Left forelimb (tissue), 1 donor: ENCODE data around the gene CYFIP2.

Source experiments
- DNase-seq: peaks from one replicate; pipeline ENCODE4 v3.0.0-alpha.2; 2018; ENCODE audit warnings: low spot score

Gene CYFIP2

GRCh38 chr5:157258450-157258849 lies 7.5 kb upstream of the CYFIP2 start:
- no peak for DNase-seq

DNA sequence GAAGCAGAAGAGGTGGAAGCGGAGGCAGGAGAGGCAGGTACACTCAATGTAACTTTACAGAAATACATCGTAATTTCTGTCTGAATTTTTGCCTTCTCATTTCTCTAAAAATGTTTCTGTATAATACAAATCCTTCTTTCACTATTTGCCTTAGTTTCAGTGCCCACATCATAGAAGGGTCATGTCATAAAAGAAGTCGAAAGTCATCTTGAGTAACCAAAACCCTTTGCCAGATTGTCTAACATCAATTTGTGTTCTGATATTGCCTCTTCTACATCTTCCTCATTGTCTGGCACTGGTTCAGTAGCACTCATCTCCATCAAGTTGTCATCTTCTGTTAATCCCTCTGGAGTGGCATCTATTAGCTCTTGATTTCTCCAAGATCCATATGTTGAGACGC lies 6.2 kb upstream of the CYFIP2 start:
- no peak for DNase-seq

DNA sequence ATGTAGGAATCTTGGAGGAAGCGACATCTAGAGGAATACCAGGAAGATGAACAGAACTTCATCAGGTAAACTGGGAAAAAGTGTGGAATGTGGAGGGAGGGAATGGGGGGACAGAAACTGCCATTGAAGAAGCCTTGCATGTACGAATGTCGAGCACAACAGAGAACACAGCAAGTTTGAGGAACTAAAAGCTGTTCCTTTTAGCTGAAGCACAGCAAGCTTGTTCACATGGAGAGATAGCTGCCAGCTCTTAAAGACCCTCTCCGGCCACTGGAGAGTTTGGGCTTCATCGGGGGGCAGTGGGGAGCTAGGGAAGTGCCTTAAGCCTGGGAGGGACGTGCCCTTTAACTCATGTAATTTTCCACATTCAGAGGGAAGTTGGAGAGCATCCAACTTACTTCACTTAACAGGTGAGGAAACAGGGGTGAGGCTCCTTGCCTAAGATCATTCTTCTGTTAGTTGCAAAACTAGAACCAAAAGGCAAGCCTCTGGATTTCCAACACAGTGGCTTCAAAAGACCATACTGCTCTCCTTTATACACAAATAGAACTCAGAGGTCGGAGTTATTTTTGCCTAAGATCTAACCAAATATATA lies 2.3 kb upstream of the CYFIP2 start:
- DNase-seq, result no peak

DNA sequence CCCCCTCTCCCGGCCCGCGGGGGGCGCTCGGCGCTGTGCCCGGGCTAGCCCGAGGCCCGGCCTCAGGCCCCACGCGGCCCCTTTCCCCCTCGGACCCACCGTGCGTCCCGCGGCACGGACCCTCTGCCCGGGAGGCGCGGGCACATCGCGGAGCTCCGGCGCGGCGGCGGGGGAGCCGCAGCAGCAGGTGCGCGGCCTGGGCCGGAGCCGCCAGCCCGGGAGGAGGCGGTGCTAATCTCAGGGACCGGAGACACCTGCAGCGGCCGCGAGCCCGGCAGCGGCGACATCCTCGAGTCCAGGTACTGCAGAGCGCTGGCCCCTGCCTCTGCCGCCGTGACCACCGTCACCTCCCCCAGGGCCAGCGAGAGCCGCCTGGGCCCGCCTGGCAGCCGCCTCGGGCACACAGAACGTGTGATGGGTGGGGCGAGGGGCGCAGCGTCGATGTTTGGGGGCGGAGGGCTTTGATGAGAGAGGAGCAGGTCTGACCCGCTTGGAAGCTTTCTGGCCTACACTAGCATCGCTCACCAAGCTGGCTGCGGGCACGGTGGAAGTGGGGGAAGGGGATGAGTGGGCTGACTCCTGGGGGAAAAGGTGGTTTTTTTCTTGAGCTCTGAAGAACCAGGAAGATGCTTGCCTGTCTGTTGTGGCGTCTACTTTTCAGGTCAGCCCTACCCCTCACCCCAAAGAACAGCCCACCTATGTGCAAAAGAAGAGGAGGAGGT lies 524 bp downstream of the CYFIP2 start:
- no peak for DNase-seq

DNA sequence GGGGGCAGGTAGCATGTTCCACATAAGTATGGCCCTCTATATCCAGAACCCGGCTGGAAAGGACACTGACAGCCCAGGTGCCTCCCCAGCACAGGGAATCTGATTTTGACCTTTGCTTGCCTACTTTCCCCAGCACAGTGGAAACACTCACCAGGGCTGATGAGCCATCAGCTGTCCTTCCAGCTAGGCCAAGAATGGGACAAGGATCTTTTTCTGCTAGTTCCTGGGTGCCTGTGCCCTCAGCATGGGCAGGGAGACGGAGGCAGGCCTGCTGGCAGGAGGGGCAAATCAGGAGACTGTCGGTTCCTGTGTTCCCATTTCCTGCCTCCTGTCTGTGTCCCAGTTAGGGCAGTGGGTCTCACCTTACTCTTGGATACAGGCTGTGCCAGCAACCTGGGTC lies 1.1 kb downstream of the CYFIP2 start:
- DNase-seq, result no peak

GRCh38 chr5:157267761-157268480 lies 2.0 kb downstream of the CYFIP2 start:
- DNase-seq, result no peak

DNA sequence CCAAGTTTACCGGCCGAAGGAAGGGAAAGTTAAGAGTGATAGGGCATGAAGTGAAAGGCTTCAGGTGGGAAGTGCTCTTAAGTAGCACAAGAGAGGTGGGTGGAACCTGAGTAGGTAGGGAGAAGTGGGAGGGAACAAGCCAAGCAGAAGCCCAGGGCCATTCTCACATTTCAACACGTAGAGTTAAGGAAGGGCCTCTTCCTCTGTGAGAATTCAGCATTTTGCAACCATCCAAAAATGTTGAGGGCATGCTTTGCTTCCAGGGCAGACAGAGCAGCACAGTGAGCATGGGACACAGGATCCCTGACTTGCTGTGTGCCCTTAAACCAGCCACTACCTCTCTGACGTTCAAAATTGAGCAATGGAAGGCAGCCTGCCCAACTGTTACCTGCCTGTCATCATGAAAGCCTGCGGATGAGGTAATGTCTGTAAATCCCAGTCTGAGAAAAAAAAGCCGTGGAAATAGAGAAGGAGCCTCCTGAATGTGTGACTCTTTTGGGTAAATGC lies 3.3 kb downstream of the CYFIP2 start:
- no peak for DNase-seq

DNA sequence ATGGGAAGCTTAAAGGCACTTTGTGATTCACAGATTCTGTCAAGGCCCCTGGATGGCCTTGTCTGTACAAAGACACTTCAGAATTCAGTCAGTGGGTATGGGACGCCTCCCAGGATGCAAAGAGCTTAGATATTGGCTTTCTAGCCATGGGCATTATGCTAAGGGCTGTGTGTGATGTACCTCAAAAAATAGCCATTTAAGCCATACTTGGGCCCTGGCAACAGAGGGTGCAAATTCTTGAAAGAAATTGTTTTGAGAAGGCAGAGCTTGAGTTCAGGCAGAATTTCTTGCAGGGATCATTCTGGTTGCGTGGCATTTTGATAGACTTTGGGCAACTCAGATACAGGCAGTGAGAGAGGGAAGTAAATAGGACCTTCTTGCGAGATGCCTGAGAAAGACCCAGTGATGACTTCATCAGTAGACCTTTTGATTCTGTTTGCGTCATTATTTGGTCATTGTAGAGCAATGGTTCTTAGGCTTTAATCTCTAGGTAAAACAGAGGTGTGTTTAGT lies 3.9 kb downstream of the CYFIP2 start:
- no peak for DNase-seq

DNA sequence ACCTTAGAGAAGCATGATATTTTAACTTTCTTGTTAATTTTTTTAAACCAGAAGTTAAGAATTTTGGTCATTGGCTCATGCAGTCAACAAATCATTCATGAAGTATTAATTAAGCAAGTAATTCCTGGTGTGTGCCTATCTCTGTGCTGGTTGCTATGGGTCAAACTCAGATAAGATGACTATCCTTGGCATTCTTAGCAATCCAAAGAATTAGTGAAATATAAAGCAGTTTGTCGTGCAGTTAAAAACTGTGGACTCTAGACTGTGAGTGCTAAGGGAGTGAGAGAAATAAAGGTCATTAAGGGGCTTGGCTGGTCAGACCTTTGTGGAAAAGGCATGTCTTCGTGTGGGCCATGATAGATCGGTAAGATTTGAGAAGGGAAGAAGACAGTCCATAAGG lies 4.8 kb downstream of the CYFIP2 start:
- DNase-seq, result no peak

DNA sequence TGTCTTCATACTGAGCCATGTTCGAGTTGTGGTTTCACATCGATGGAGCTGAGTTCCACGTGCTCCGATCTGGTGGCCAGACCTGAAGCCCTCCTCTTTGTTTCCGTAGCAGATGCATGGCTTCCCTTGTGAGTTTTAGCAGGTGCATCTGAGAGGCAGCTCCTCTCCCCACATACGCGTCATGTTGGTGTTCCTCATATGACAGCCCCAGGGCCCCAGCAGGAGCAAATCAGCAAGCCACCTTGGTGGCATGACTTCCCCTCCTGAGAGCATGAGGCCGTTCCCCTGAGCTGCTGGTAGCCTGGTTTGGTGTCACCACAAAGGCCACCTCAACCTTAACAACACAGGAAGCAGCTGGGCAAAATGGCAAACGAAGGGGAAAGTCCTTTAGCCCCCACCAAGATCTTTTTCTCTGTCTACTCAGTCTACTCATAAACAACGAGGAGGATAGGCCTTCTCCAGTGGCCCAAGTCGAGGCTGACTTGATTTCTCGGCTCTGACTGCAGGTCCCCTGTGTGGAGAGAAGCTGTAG lies 5.9 kb downstream of the CYFIP2 start:
- no peak for DNase-seq

- DNase-seq, result no peak
Observed at GRCh38 chr5:157273131-157273556, 7.2 kb downstream of the CYFIP2 start.

DNA sequence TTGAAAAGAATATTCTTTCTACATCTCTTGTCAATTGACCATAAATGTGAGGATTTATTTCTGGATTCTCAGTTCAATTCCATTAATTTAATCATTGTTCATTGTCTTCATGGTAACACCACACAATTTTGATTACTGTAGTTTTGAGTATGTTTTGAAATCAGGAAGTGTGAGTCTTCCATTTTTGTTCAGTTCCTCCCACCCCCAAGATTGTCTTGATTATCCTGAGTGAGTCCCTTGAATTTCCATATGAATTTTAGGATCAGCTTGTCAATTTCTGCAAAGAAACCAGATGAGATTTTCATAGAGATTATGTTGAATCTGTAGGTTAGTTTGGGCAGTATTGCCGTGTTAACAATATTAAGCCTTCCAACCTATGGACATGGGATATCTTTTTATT lies 9.5 kb downstream of the CYFIP2 start:
- DNase-seq, result no peak

DNA sequence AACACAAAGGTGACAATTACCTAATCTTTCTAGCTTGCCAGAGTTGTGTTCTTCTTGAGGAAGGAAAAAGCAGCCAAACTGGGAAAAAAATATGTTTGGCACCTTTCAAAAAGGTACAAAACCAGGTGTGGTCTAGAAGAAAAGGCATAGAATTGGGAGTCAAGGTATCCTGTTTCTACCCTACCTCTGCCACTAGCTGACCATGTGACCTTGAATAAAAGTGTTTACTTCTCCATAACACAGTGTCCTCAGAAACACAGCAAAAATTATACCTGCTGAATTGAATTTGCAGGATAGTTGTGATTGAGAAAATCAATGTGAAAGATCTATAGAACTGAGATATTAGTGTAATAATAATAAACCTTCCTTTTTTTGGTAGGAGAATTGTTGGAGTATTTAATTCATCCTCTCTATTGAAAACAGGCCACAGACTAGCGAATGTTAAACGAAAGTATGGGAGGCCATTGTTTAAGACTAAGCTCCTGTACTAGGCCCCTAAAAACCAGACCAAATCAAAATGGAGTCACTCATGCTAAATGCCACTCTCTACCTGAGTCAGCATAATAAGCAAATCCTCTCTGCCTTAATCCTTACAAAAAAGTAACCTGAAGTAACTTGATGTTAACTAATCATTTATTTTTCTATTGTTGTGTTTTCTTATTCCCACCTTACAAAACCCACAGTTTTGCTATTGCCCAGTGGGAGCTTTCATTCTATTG lies 12.6 kb downstream of the CYFIP2 start:
- DNase-seq, result no peak

DNA sequence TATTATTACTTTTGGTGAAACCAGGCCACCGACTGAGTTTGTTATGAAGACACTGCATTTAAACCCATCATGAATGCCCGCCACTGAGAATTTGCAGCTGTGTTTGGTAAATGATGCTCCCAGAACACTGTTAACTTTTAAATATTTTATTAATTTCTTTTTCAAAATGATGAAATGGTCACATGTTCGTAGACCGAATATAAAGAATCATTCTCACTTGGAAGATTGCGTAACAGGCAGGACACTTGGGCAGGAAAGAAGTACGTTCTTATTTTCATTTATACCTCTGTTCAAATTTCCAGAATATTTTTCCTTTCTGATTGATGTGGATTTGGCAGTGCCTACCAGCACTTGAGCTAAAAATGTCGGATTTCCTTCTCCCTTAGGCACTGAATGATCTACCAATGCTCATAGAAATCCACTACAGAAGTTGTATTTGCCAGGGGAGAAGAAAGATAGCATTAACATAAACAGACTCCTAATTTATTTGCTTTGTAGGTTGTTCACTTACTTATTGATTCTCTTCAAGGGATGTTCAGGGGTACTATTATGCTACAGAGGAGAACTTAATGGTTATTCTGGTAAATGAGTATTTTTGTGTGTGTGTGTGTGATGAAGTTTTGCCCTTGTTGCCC lies 13.8 kb downstream of the CYFIP2 start:
- no peak for DNase-seq

DNA sequence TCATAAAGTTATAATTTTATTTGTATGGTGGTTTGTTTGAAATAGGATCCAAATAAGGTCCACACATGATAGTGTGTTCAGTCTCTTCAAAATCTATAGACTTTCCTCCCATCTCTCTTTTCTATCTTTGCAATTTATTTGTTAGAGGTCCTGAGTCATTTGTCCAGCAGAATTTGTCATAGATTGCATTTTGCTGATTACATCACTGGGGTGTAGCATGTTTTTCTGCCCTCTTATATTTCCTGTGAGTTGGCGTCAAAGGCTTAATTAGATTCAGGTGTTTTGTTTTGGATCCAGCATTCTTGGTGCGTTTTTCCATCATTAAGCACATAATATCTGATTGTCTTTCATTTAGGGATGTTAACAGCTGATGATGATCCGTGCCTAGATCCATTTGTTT lies 15.0 kb downstream of the CYFIP2 start:
- DNase-seq, result no peak

DNA sequence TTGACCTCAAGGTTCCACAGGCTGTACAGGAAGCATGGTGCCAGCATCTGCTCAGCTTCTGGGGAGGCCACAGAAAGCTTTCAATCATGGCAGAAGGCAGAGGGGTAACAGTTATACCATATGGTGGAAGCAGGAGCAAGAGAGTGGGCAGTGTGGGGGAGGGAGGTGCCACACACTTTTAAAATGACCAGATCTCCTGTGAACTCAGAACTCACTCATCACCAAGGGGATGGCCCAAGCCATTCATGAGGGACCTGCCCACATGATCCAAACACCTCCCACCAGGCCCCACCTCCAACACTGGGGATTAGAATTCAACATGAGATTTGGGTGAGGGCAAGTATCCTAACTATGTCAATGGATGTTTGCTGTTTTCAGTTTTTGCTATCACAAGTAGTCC lies 16.2 kb downstream of the CYFIP2 start:
- no peak for DNase-seq

DNA sequence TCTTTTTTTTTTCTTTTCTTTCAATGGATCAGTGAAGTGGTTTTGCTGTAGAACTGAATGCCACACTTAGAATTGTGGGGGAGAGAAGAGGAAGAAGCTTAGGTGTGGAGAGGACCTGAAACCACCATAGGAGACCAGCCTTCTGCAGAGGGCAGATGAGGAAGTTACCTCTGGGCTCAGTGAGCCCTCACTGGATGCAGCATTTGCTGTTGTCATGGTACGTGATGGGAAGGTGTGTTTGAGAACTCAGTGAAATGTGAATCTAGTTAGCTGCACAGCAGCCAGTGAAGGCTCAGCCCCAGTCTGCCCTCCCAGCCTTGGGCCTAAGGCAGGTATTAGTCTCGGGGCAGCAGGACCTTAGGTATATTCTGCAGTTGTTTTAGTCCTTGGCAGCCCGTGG lies 17.5 kb downstream of the CYFIP2 start:
- no peak for DNase-seq

DNA sequence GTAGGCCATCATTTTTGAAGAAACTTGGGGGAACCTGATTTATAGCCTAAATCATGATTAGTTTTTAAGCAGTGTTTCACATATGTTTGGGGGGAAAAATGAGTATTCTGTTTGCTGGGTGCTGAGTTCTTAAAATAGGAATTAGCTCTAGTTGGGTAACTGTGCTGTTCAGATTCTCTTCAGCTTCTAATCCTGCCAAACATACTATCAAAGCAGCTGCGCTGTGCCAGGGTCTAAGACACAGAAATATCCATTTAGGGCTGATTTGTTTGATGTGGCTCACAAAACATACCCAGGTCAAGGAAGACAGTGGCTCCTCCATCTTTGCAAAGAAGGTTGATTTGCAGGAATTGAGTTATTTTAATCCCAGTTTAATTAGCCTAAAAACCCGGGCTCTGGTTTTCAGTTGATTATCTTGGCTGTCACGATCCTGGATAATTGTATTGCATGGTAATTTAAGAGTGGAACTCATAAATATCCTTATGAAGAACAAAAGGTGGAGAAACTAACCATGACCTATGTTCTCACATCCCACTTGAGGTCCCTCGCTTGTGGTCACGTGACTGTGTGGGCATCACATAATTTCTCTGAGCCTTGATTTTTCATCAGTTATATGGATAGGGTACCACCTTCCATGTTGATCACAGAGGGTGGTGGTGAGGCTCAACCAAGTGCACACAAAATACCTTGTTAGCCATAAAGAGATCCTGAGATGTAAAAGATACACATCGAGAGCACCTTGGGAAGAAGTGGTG lies 18.7 kb downstream of the CYFIP2 start:
- no peak for DNase-seq

DNA sequence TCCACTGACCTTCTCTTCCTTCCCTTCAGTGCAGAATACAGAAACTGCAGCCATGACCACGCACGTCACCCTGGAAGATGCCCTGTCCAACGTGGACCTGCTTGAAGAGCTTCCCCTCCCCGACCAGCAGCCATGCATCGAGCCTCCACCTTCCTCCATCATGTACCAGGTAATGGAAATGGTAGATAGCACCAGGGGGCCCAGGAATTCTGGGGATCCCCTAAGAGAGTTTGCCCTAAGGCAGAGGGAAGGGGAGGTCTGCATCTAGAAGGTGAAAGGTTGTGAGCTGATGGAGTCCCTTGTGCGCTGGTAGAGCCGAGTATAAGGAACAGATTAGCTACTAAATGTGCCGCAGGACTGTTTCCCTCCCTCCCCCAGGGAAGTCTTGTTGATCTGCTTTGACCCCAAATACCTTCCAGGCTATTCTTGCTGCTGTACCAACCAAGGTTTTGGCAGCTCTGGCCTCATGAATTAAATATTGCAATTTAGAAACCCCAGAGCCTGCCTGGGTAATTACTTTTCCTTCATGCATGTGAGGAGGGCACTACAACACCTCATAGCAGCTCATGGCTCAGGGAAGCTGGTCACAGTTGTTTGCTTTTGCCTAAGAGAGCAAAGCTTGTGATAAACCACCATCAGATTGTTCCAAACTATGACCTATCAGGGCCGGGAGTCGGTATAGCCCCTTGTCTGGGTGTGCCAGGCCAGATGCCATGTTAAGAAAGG lies 19.6 kb downstream of the CYFIP2 start:
- no peak for DNase-seq

- no peak for DNase-seq
Observed at GRCh38 chr5:157286761-157287211, 20.9 kb downstream of the CYFIP2 start.
